Measurements from ENCODE around the gene CCDC15. TPM values are rescaled to one million over a fixed set of nuclear protein-coding genes. Genes with fewer than 3 reads are reported as not detected.
A peak's percentile ranks its signal among the peaks of the same experiment; 100 is the strongest.

CCDC15 gene
- 0.90 to 3.6 TPM (median 1.2 TPM) in 3 replicates for total RNA-seq
- long read RNA-seq, partial matches to known transcripts = 0 of 1 reads
- long read RNA-seq, other reads (novel, unspliced or antisense) = 1 of 1 reads

- no peaks in the 10 kb centered on the region for H3K27me3 Mint-ChIP-seq (ENCODE audit: low read depth)
- H3K27ac Mint-ChIP-seq (ENCODE audit: unreplicated experiment) = no peak within 1 kb of the TSS
- TF ChIP-seq CTCF (IDR thresholded peaks at IDR 0.05) = no peak
- no peaks in the 10 kb centered on the region for H3K9me3 Mint-ChIP-seq (ENCODE audit: low read depth)
- H3K4me1 Mint-ChIP-seq (ENCODE audit: low read depth) = no peaks in the 10 kb centered on the region
- DNase-seq (ENCODE audit: low spot score) = peak; percentile 99
- no peak within 1 kb of the TSS for H3K4me3 Mint-ChIP-seq (ENCODE audit: unreplicated experiment)
- H3K36me3 Mint-ChIP-seq (ENCODE audit: low read depth) = peaks cover 2% of the 10 kb centered on the region
Observed at GRCh38 chr11:124953753-124954589, at the start of gene CCDC15. Gene CCDC15, plus strand, starts transcription at chr11:124954202. Its CDS starts 531 bp downstream, at chr11:124954733.

- H3K27me3 Mint-ChIP-seq (ENCODE audit: low read depth) = no peaks in the 10 kb centered on the region
- DNase-seq (ENCODE audit: low spot score) = no peak
- H3K27ac Mint-ChIP-seq (ENCODE audit: unreplicated experiment) = no peak overlapping the region
- no peak overlapping the region for H3K4me3 Mint-ChIP-seq (ENCODE audit: unreplicated experiment)
- no peak for TF ChIP-seq CTCF (IDR thresholded peaks at IDR 0.05)
- no peaks in the 10 kb centered on the region for H3K36me3 Mint-ChIP-seq (ENCODE audit: low read depth)
- H3K4me1 Mint-ChIP-seq (ENCODE audit: low read depth) = peaks cover 2% of the 10 kb centered on the region
- H3K9me3 Mint-ChIP-seq (ENCODE audit: low read depth) = peaks cover 24% of the 10 kb centered on the region
Observed at GRCh38 chr11:124915541-124916369, 38.2 kb upstream of the CCDC15 start.

GRCh38 chr11:124916370-124916710 lies 37.7 kb upstream of the CCDC15 start:
- Mint-ChIP-seq H3K9me3 (ENCODE audit: low read depth) (peaks cover 23% of the 10 kb centered on the region), H3K4me3 (ENCODE audit: unreplicated experiment) (no peak overlapping the region), H3K4me1 (ENCODE audit: low read depth) (peaks cover 2% of the 10 kb centered on the region), H3K27ac (ENCODE audit: unreplicated experiment) (no peak overlapping the region), H3K36me3 (ENCODE audit: low read depth) (no peaks in the 10 kb centered on the region), H3K27me3 (ENCODE audit: low read depth) (no peaks in the 10 kb centered on the region)
- DNase-seq (ENCODE audit: low spot score) = no peak
- TF ChIP-seq CTCF (IDR thresholded peaks at IDR 0.05) = no peak

GRCh38 chr11:124917115-124917637 lies 36.8 kb upstream of the CCDC15 start:
- Mint-ChIP-seq H3K9me3 (ENCODE audit: low read depth) (peaks cover 16% of the 10 kb centered on the region), H3K36me3 (ENCODE audit: low read depth) (no peaks in the 10 kb centered on the region), H3K27me3 (ENCODE audit: low read depth) (no peaks in the 10 kb centered on the region), H3K27ac (ENCODE audit: unreplicated experiment) (no peak overlapping the region), H3K4me3 (ENCODE audit: unreplicated experiment) (no peak overlapping the region), H3K4me1 (ENCODE audit: low read depth) (peaks cover 7% of the 10 kb centered on the region)
- no peak for TF ChIP-seq CTCF (IDR thresholded peaks at IDR 0.05)
- DNase-seq (ENCODE audit: low spot score) = no peak

GRCh38 chr11:124918950-124919349 lies 35.1 kb upstream of the CCDC15 start, which contains the start of gene HEPN1:
Gene HEPN1, plus strand, starts transcription at chr11:124919250.
- Mint-ChIP-seq H3K36me3 (ENCODE audit: low read depth) (no peaks in the 10 kb centered on the region), H3K27ac (ENCODE audit: unreplicated experiment) (no peak within 1 kb of the TSS), H3K27me3 (ENCODE audit: low read depth) (no peaks in the 10 kb centered on the region), H3K4me1 (ENCODE audit: low read depth) (peaks cover 7% of the 10 kb centered on the region), H3K4me3 (ENCODE audit: unreplicated experiment) (no peak within 1 kb of the TSS), H3K9me3 (ENCODE audit: low read depth) (peaks cover 11% of the 10 kb centered on the region)
- no peak for DNase-seq (ENCODE audit: low spot score)
- TF ChIP-seq CTCF (IDR thresholded peaks at IDR 0.05) = no peak

Measured in chondrocyte (in vitro differentiated cells).